HepG2 (cell line): ENCODE measurements around the gene CCDC73.

Source experiments
- CTCF ChIP-seq: sonication (generic); formaldehyde crosslinking; IDR thresholded peaks from 2 replicates; pipeline ENCODE4 v1.5.0; 2020; ENCODE audit warnings: mild to moderate bottlenecking, missing genetic modification reagents, moderate library complexity
- DPF2 ChIP-seq: sonication (generic); formaldehyde crosslinking; IDR thresholded peaks from 2 replicates; pipeline ENCODE4 v1.4.0; 2020; ENCODE audit warnings: mild to moderate bottlenecking, low read depth, missing genetic modification reagents, borderline replicate concordance
- EHMT2 ChIP-seq: fragments of 200-600 bp; sonication (generic); IDR thresholded peaks from 2 replicates; pipeline ENCODE4 v1.7.0; 2017; ENCODE audit warnings: antibody characterized with exemption, low read depth, low read length, borderline replicate concordance
- GMEB2 ChIP-seq: IDR thresholded peaks from 2 replicates; pipeline ENCODE4 v1.6.1; 2016; ENCODE audit warnings: missing biosample characterization, missing genetic modification reagents, low read depth
- HNRNPUL1 ChIP-seq: fragments of 200-400 bp; formaldehyde crosslinking; IDR thresholded peaks from 2 replicates; pipeline ENCODE4 v1.6.1; 2017; ENCODE audit warnings: low read depth, mild to moderate bottlenecking, low read length, moderate library complexity
- KLF11 ChIP-seq: IDR thresholded peaks from 2 replicates; pipeline ENCODE4 v1.6.1; 2016; ENCODE audit warnings: missing compliant biosample characterization
- REPIN1 ChIP-seq: sonication (generic); formaldehyde crosslinking; IDR thresholded peaks from 2 replicates; pipeline ENCODE4 v1.8.0; 2022; ENCODE audit warnings: missing genetic modification reagents, low read depth, mild to moderate bottlenecking, borderline replicate concordance
- TCF12 ChIP-seq, 2 experiments: fragments of 450-650 bp in 1 of 2; sonication (generic) in 1 of 2; formaldehyde crosslinking in 1 of 2; IDR thresholded peaks; 2 replicates each; pipeline versions ENCODE4 v1.6.1 to v1.8.0; 2017 to 2022; ENCODE audit warnings: antibody characterized with exemption in 1 of 2, mild to moderate bottlenecking in 1 of 2, missing genetic modification reagents in 1 of 2, moderate library complexity in 1 of 2
- USF2 ChIP-seq, 2 experiments: sonication (generic) in 1 of 2; formaldehyde crosslinking in 1 of 2; IDR thresholded peaks; 2 replicates each; pipeline versions ENCODE4 v1.5.1 to v1.6.1; 2011 to 2020; ENCODE audit warnings: borderline replicate concordance in 1 of 2, low read depth in 1 of 2, low read length in 1 of 2, mild to moderate bottlenecking in 1 of 2, missing genetic modification reagents in 1 of 2, moderate library complexity in 1 of 2
- ZBTB37 ChIP-seq: sonication (generic); formaldehyde crosslinking; IDR thresholded peaks from 2 replicates; pipeline ENCODE4 v1.4.0; 2020; ENCODE audit warnings: mild to moderate bottlenecking, missing genetic modification reagents
- ZC3H13 ChIP-seq: sonication (generic); formaldehyde crosslinking; IDR thresholded peaks from 2 replicates; pipeline ENCODE4 v1.8.1; 2023; ENCODE audit warnings: mild to moderate bottlenecking, missing genetic modification reagents, moderate library complexity
- ZNF468 ChIP-seq: sonication (generic); formaldehyde crosslinking; IDR thresholded peaks from 2 replicates; pipeline ENCODE4 v1.8.0; 2022; ENCODE audit warnings: mild to moderate bottlenecking, moderate library complexity, missing genetic modification reagents

- TF ChIP-seq CTCF (CRISPR knock-in tag): no peak
- TF ChIP-seq EHMT2: no peak
- no peak for TF ChIP-seq ZBTB37 (CRISPR knock-in tag)
- TF ChIP-seq TCF12 (IDR thresholded peaks at IDR 0.05): no peak
- no peak for TF ChIP-seq TCF12 (CRISPR knock-in tag; IDR thresholded peaks at IDR 0.05)
- TF ChIP-seq ZNF468: no peak
- no peak for TF ChIP-seq KLF11
- TF ChIP-seq REPIN1 (CRISPR knock-in tag): no peak
- TF ChIP-seq HNRNPUL1: no peak
- TF ChIP-seq GMEB2 (CRISPR knock-in tag): no peak
- TF ChIP-seq ZC3H13: no peak
- no peak for TF ChIP-seq DPF2 (CRISPR knock-in tag)
- no peak for TF ChIP-seq USF2 (IDR thresholded peaks at IDR 0.05; ENCODE audit: low read depth, low read length)
- no peak for TF ChIP-seq USF2 (CRISPR knock-in tag; IDR thresholded peaks at IDR 0.05; ENCODE audit: borderline replicate concordance)
These were observed 209.5 kb downstream of the CCDC73 start for GRCh38 chr11:32584921-32585320.
